A549 (cell line): ENCODE results near the gene TOB1.

Experiments used
- BHLHE40 ChIP-seq: IDR thresholded peaks from 2 replicates; pipeline ENCODE4 v1.6.1; 2012; ENCODE audit warnings: low read depth, low read length, inconsistent platforms
- CTCF ChIP-seq: fragments of >200 bp; sonication (Bioruptor Twin); formaldehyde crosslinking; IDR thresholded peaks from 3 replicates; pipeline ENCODE4 v1.5.1; 2016
- EP300 ChIP-seq, 2 experiments: fragments of >200 bp; sonication (Bioruptor Twin); formaldehyde crosslinking; IDR thresholded peaks; 2 replicates in 1 of 2; 3 replicates in 1 of 2; pipeline ENCODE4 v1.6.1; 2016 to 2017
- FOSL2 ChIP-seq, 2 experiments: fragments of 450-650 bp in 1 of 2; fragments of >200 bp in 1 of 2; sonication (Bioruptor Twin) in 1 of 2; formaldehyde crosslinking; IDR thresholded peaks; 2 replicates each; pipeline versions ENCODE4 v1.5.0 to v1.6.1; 2016 to 2020; ENCODE audit warnings: mild to moderate bottlenecking in 1 of 2, moderate library complexity in 1 of 2
- MAFK ChIP-seq: fragments of 450-650 bp; IDR thresholded peaks from 2 replicates; pipeline ENCODE4 v1.6.1; 2014; ENCODE audit not compliant: partially characterized antibody
- MAX ChIP-seq: IDR thresholded peaks from 2 replicates; pipeline ENCODE4 v1.6.1; 2012
- MAZ ChIP-seq: fragments of 150-350 bp; IDR thresholded peaks from 2 replicates; pipeline ENCODE4 v1.6.1; 2014; ENCODE audit warnings: antibody characterized with exemption, low read depth, low read length, borderline replicate concordance
- NR3C1 ChIP-seq: fragments of >200 bp; sonication (Bioruptor Twin); formaldehyde crosslinking; IDR thresholded peaks from 3 replicates; pipeline ENCODE4 v1.6.1; 2017
- POLR2A ChIP-seq: IDR thresholded peaks from 2 replicates; pipeline ENCODE4 v1.6.1; 2012; ENCODE audit warnings: mild to moderate bottlenecking, low read length

GRCh38 chr17:50889528-50890118, 23.5 kb upstream of the TOB1 start:
- no peak for TF ChIP-seq POLR2A
- no peak for TF ChIP-seq EP300 (IDR thresholded peaks at IDR 0.05)
- no peak for TF ChIP-seq MAFK
- no peak for TF ChIP-seq CTCF
- TF ChIP-seq BHLHE40, result no peak
- TF ChIP-seq NR3C1, result no peak
- TF ChIP-seq FOSL2 (IDR thresholded peaks at IDR 0.05), result no peak
- no peak for TF ChIP-seq FOSL2 (CRISPR knock-in tag; IDR thresholded peaks at IDR 0.05)
- no peak for TF ChIP-seq MAZ
- no peak for TF ChIP-seq MAX
